Measurements from ENCODE around the gene GUCA1C. TPM values are rescaled to one million over a fixed set of nuclear protein-coding genes. Genes with fewer than 3 reads are reported as not detected.
A peak's percentile ranks its signal among the peaks of the same experiment; 100 is the strongest.

The GUCA1C gene
- total RNA-seq = not detected

GRCh38 chr3:108953700-108954099 lies at the start of gene GUCA1C:
Gene GUCA1C (minus strand): TSS chr3:108953879. CDS start chr3:108953762, 117 bp downstream.
- H3K9me3 Mint-ChIP-seq = no peaks in the 10 kb centered on the region
- H3K27me3 Mint-ChIP-seq (ENCODE audit: low read depth) = peaks cover 11% of the 10 kb centered on the region
- ATAC-seq (replicated peaks in 1 of 2) (no peak), DNase-seq (no peak)
- no peaks in the 10 kb centered on the region for H3K36me3 Mint-ChIP-seq (ENCODE audit: insufficient read depth in 2 of 2)
- H3K4me3 Mint-ChIP-seq = no peak within 1 kb of the TSS
- H3K4me1 Mint-ChIP-seq (ENCODE audit: low read depth) = no peaks in the 10 kb centered on the region
- H3K27ac Mint-ChIP-seq = no peak within 1 kb of the TSS

GRCh38 chr3:108998436-108998835 lies 44.8 kb upstream of the GUCA1C start:
- Mint-ChIP-seq H3K9me3 (no peaks in the 10 kb centered on the region), H3K27ac (no peak overlapping the region), H3K4me3 (no peak overlapping the region), H3K36me3 (ENCODE audit: insufficient read depth in 2 of 2) (no peaks in the 10 kb centered on the region), H3K27me3 (ENCODE audit: low read depth) (no peaks in the 10 kb centered on the region), H3K4me1 (ENCODE audit: low read depth) (no peaks in the 10 kb centered on the region)
- ATAC-seq (replicated peaks in 1 of 2) = no peak
- no peak for DNase-seq

DNA sequence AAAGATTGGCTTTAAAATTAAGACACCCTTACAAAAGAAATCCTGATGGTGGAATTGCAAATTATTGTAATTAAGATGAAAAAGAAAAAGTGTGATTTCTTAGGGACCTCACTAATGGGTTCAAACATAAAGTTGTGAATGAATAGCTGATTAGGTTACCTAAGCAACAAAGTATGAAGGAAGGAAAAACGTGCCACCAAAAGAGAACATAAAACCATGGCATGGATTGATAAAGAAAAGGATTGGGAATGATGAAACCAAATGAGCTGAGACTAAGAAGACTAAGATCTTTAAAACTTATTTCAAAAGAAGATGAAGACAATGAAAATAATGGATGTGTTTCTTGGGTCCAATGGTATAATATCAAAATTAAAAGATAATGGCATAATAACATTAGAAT lies 32.2 kb upstream of the GUCA1C start:
- Mint-ChIP-seq H3K27ac (no peak overlapping the region), H3K4me3 (no peak overlapping the region), H3K36me3 (ENCODE audit: insufficient read depth in 2 of 2) (peaks cover 0 to 3% of the 10 kb centered on the region in 2 donors), H3K27me3 (ENCODE audit: low read depth) (peaks cover 19% of the 10 kb centered on the region), H3K9me3 (no peaks in the 10 kb centered on the region), H3K4me1 (ENCODE audit: low read depth) (no peaks in the 10 kb centered on the region)
- no peak for DNase-seq
- no peak for ATAC-seq (replicated peaks in 1 of 2)

DNA sequence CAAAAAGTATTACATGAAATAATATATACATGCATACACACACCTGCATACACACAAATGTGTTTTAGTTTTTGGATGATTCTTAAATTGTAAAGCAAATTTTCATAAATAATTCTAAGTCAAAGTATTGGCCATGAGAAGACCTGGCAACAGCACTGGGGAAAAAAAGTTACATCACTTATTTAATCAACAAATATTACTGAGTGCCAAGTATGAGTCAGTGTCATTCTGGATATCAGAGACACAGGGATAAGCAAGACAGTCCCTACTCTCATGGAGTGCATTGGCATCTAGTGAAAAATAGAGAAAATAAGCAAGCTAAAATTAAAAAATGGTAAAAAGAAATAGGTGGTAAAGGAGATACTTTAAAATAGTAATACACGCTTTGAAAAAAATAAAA lies 29.4 kb upstream of the GUCA1C start:
- Mint-ChIP-seq H3K36me3 (ENCODE audit: insufficient read depth in 2 of 2) (no peaks in the 10 kb centered on the region), H3K9me3 (no peaks in the 10 kb centered on the region), H3K27me3 (ENCODE audit: low read depth) (peaks cover 19% of the 10 kb centered on the region), H3K4me3 (no peak overlapping the region), H3K4me1 (ENCODE audit: low read depth) (no peaks in the 10 kb centered on the region), H3K27ac (no peak overlapping the region)
- DNase-seq (no peak), ATAC-seq (replicated peaks in 1 of 2) (no peak)

GRCh38 chr3:108976058-108976457 lies 22.4 kb upstream of the GUCA1C start:
- H3K4me3 Mint-ChIP-seq = no peak overlapping the region
- no peak overlapping the region for H3K27ac Mint-ChIP-seq
- H3K9me3 Mint-ChIP-seq = no peaks in the 10 kb centered on the region
- no peaks in the 10 kb centered on the region for H3K27me3 Mint-ChIP-seq (ENCODE audit: low read depth)
- H3K4me1 Mint-ChIP-seq (ENCODE audit: low read depth) = no peaks in the 10 kb centered on the region
- no peak for ATAC-seq (replicated peaks in 1 of 2)
- no peaks in the 10 kb centered on the region for H3K36me3 Mint-ChIP-seq (ENCODE audit: insufficient read depth in 2 of 2)
- no peak for DNase-seq

DNA sequence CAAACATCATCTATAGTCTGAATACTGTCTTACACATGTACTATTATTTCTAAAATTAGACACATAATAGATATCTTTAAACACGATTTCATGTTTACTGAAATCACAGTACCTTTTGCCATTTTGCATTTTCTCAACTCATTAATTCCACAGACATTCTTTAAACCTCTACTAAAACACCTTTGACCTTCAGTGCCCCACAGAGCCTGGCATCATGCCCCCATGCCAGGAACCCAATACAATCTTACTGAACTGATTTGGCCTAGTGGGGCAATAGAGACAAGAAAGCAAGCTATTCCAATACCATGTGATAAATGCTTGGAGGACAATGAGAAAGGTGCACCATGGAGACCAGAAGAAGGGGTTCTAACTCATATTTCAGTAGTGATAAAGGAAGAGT lies 19.3 kb upstream of the GUCA1C start:
- Mint-ChIP-seq H3K27ac (no peak overlapping the region), H3K36me3 (ENCODE audit: insufficient read depth in 2 of 2) (no peaks in the 10 kb centered on the region), H3K4me1 (ENCODE audit: low read depth) (no peaks in the 10 kb centered on the region), H3K4me3 (no peak overlapping the region), H3K27me3 (ENCODE audit: low read depth) (no peaks in the 10 kb centered on the region), H3K9me3 (no peaks in the 10 kb centered on the region)
- no peak for ATAC-seq (replicated peaks in 1 of 2)
- no peak for DNase-seq

DNA sequence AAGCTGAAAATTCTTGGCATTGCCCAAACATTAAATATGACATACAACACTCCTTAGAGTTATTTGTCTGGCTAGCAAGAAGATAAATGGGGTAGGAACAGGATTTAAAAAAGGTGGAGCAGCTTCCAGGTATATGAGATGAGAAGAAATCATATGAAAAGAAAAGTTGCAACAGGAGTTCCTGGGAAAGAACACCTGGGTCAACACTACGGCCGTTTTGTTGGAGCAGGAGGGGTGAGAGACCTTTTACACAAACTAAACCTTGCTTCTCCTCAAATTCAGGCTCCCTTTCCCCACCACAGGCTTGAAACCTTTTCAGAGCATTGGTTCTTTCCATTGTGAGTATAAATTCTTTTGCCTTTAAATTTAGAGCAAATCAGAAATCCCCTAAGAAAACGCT lies 18.8 kb upstream of the GUCA1C start:
- ATAC-seq (replicated peaks in 1 of 2) (no peak), DNase-seq (no peak)
- H3K27ac Mint-ChIP-seq = no peak overlapping the region
- no peaks in the 10 kb centered on the region for H3K4me1 Mint-ChIP-seq (ENCODE audit: low read depth)
- H3K9me3 Mint-ChIP-seq = no peaks in the 10 kb centered on the region
- no peaks in the 10 kb centered on the region for H3K36me3 Mint-ChIP-seq (ENCODE audit: insufficient read depth in 2 of 2)
- no peak overlapping the region for H3K4me3 Mint-ChIP-seq
- no peaks in the 10 kb centered on the region for H3K27me3 Mint-ChIP-seq (ENCODE audit: low read depth)

GRCh38 chr3:108970561-108970960 lies 16.9 kb upstream of the GUCA1C start:
- no peak for ATAC-seq (replicated peaks in 1 of 2)
- Mint-ChIP-seq H3K36me3 (ENCODE audit: insufficient read depth in 2 of 2) (no peaks in the 10 kb centered on the region), H3K27ac (no peak overlapping the region), H3K9me3 (no peaks in the 10 kb centered on the region), H3K27me3 (ENCODE audit: low read depth) (no peaks in the 10 kb centered on the region), H3K4me1 (ENCODE audit: low read depth) (no peaks in the 10 kb centered on the region), H3K4me3 (no peak overlapping the region)
- no peak for DNase-seq

GRCh38 chr3:108966773-108967172 lies 13.1 kb upstream of the GUCA1C start:
- DNase-seq = no peak
- Mint-ChIP-seq H3K27me3 (ENCODE audit: low read depth) (no peaks in the 10 kb centered on the region), H3K27ac (no peak overlapping the region), H3K9me3 (no peaks in the 10 kb centered on the region), H3K36me3 (ENCODE audit: insufficient read depth in 2 of 2) (no peaks in the 10 kb centered on the region), H3K4me3 (no peak overlapping the region), H3K4me1 (ENCODE audit: low read depth) (no peaks in the 10 kb centered on the region)
- peak; percentile 45 to 66 for ATAC-seq (replicated peaks in 1 of 2)

DNA sequence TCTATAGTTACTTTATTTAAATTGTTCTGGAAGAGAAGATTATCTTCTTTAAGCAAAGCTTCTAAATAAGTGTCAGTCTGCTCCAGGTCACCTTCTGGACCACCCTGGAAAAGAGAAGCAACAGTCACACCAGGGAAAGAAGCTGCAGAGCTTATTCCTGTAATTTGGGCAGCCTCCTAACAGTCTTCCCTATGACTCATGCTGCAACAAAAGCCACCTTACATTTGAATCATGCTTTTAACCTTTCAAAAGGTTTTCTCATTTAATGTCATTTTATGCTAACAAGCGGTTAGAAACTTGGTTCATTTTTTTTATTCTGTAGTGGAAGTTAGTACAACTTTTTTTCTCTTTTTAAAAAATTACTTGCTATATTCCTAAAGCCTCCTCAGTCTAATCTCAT lies 5.3 kb upstream of the GUCA1C start:
- no peak for DNase-seq
- Mint-ChIP-seq H3K36me3 (ENCODE audit: insufficient read depth in 2 of 2) (no peaks in the 10 kb centered on the region), H3K9me3 (no peaks in the 10 kb centered on the region), H3K27me3 (ENCODE audit: low read depth) (peaks cover 20% of the 10 kb centered on the region), H3K4me3 (no peak overlapping the region), H3K27ac (no peak overlapping the region), H3K4me1 (ENCODE audit: low read depth) (peaks cover 6% of the 10 kb centered on the region)
- ATAC-seq (replicated peaks in 1 of 2) = peak in 1 of 2 donors; percentile 52

DNA sequence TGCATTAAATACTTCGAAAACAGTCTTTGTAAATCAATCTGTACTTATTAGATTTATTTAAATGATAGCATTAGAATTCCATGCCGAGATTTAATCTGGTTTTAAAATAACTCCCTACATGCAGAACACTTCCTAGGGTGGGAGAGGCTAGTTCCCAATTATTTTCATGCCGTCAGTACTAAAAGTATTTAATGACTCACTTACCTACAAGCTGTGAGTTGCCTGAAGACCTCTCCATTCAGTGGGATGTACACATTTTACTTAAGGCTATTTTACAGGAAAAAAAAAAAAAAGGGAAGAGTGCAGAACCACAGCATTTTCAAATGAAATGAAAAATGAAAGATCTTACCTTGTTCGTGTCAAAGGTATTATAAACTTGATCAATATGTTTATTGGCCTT lies 469 bp downstream of the GUCA1C start:
- no peaks in the 10 kb centered on the region for H3K36me3 Mint-ChIP-seq (ENCODE audit: insufficient read depth in 2 of 2)
- no peaks in the 10 kb centered on the region for H3K4me1 Mint-ChIP-seq (ENCODE audit: low read depth)
- no peak overlapping the region for H3K27ac Mint-ChIP-seq
- H3K4me3 Mint-ChIP-seq = no peak overlapping the region
- no peaks in the 10 kb centered on the region for H3K9me3 Mint-ChIP-seq
- H3K27me3 Mint-ChIP-seq (ENCODE audit: low read depth) = peaks cover 11% of the 10 kb centered on the region
- ATAC-seq (replicated peaks in 1 of 2) (no peak), DNase-seq (no peak)

DNA sequence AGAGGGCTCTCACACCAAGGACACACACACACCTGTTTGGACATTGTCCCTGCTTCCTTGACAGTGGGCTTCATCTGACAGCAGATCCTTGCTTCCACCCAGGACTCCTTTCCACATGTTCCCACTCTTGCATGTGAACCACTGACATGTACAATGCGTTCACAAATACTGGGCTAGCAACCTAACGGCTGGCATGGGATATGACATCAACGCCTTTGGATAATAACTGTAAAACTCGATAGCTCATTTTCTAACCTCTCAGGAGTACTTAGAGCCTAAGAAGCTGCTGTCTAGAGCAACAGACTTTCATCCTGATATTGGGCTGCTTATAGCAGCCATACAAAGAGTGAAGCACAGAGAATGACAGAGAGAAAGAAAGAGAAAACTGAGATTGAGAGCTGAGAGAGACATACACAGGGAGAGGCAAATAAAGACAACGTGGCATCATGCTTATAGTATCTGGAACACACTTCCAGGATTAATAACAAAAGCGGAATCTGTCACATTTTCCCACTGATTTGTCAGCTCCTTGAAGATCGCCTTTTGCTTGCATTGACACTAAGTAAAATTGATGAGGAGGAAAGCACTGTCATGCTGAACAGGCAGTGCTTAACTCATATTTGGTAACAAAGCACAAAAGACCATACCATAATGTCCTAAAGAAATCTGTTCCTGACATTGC lies 1.7 kb downstream of the GUCA1C start:
- Mint-ChIP-seq H3K9me3 (no peaks in the 10 kb centered on the region), H3K27me3 (ENCODE audit: low read depth) (peaks cover 11% of the 10 kb centered on the region), H3K4me3 (no peak overlapping the region), H3K36me3 (ENCODE audit: insufficient read depth in 2 of 2) (no peaks in the 10 kb centered on the region), H3K27ac (no peak overlapping the region), H3K4me1 (ENCODE audit: low read depth) (peaks cover 2% of the 10 kb centered on the region)
- ATAC-seq (replicated peaks in 1 of 2) = no peak
- DNase-seq = no peak

DNA sequence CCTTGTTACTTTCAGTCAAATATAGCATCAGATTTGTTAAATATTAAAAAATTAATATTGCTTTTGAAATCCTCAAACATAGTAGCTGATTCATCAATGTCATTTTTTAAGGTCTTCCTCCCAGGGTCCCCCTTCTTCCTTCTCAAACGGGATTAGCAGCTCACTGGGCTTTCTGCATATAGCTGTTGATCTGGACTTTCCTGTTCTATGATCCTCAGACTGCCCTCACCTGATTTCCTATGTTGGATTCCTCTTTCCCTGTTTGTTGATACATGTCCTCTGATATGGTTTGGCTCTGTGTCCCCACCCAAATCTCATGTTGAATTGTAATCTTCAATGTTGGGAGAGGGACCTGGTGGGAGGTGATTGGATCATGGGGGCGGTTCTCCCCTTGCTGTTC lies 5.8 kb downstream of the GUCA1C start:
- Mint-ChIP-seq H3K27me3 (ENCODE audit: low read depth) (peaks cover 16% of the 10 kb centered on the region), H3K4me1 (ENCODE audit: low read depth) (peaks cover 10% of the 10 kb centered on the region), H3K27ac (no peak overlapping the region), H3K9me3 (no peaks in the 10 kb centered on the region), H3K36me3 (ENCODE audit: insufficient read depth in 2 of 2) (no peaks in the 10 kb centered on the region), H3K4me3 (no peak overlapping the region)
- no peak for DNase-seq
- ATAC-seq (replicated peaks in 1 of 2) = no peak
